ENCODE measurements around the gene IDUA. TPM values are rescaled to one million over a fixed set of nuclear protein-coding genes. Genes with fewer than 3 reads are reported as not detected.

IDUA gene
- total and polyA plus RNA-seq, 5 donors, result 8.5 to 17.4 (median 17.0) TPM

DNA sequence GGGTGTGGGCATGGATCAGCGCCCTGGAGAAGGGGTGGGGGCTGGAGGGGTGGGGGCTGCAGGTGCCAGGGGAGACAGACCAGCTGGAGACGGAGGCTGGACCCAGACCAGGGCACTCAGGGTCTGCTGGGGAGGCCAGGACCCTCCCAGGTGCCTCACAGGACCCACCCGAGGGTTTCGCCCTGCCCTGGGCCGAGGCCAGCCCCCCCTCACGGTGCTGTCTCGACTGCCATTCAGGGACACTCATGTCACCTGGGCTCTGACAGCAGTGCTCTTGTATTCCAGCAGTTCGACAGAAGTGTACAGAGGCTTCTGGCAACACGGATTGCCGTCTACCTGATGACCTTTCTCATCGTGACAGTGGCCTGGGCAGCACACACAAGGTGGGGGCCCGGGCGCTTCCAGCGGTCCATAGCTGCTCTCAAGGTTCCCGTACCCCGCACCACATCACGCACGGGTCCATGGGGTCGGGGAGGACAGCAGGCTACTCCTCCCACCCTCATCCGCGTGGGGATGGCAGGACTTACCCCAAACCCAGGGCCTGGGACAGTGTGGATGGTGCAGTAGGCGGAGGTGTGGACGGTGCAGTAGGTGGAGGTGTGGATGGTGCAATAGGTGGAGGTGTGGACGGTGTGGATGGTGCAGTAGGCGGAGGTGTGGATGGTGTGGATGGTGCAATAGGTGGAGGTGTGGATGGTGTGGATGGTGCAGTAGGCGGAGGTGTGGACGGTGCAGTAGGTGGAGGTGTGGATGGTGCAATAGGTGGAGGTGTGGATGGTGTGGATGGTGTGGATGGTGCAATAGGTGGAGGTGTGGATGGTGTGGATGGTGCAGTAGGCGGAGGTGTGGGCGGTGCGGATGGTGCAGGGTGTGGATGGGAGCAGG is 36.5 kb upstream of the IDUA start:
- no peak for ATAC-seq
- 90% methylated on average over 30 of the region's 30 CpGs for WGBS
- Histone ChIP-seq H3K4me1 (ENCODE audit: control insufficient read depth, insufficient read depth, low read length) (no peaks in the 10 kb centered on the region), H3K9me3 (ENCODE audit: control insufficient read depth, low read length) (no peaks in the 10 kb centered on the region), H3K27me3 (ENCODE audit: control insufficient read depth, insufficient read depth) (no peaks in the 10 kb centered on the region), H3K27ac (ENCODE audit: low read length) (no peak overlapping the region), H3K4me3 (ENCODE audit: low read length) (no peak overlapping the region)
- DNase-seq, result peak in 2 of 3 donors; percentile 40 to 43
- intact Hi-C loops (cut with DNase I), result no loop called here

DNA sequence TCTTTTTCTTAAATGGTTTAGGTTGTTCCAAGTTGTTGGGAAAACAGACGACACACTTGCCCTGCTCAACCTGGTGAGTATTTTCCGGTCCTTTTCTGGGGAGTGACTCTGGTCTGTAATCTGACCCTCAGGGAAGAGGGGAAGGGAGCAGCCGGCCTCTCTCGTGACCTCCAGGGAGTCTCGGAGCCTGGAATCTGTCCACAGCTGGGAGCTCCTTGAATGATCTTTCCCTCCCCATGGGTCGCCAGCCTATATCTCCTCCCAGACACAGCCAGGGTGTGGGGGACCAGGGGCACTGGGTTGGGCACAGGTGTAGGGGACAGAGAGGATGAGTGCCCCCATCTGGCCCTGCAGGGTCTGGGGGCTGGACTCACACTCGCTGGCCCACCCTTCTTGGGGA is 35.7 kb upstream of the IDUA start:
- 76% methylated on average over 7 of the region's 7 CpGs for WGBS
- H3K9me3 ChIP-seq (ENCODE audit: control insufficient read depth, low read length), result no peaks in the 10 kb centered on the region
- no peak overlapping the region for H3K27ac ChIP-seq (ENCODE audit: low read length)
- DNase-seq (peak in 1 of 3 donors; percentile 5), ATAC-seq (no peak)
- intact Hi-C loops (cut with DNase I), result no loop called here
- H3K4me3 ChIP-seq (ENCODE audit: low read length), result no peak overlapping the region
- no peaks in the 10 kb centered on the region for H3K27me3 ChIP-seq (ENCODE audit: control insufficient read depth, insufficient read depth)
- no peaks in the 10 kb centered on the region for H3K4me1 ChIP-seq (ENCODE audit: control insufficient read depth, insufficient read depth, low read length)

DNA sequence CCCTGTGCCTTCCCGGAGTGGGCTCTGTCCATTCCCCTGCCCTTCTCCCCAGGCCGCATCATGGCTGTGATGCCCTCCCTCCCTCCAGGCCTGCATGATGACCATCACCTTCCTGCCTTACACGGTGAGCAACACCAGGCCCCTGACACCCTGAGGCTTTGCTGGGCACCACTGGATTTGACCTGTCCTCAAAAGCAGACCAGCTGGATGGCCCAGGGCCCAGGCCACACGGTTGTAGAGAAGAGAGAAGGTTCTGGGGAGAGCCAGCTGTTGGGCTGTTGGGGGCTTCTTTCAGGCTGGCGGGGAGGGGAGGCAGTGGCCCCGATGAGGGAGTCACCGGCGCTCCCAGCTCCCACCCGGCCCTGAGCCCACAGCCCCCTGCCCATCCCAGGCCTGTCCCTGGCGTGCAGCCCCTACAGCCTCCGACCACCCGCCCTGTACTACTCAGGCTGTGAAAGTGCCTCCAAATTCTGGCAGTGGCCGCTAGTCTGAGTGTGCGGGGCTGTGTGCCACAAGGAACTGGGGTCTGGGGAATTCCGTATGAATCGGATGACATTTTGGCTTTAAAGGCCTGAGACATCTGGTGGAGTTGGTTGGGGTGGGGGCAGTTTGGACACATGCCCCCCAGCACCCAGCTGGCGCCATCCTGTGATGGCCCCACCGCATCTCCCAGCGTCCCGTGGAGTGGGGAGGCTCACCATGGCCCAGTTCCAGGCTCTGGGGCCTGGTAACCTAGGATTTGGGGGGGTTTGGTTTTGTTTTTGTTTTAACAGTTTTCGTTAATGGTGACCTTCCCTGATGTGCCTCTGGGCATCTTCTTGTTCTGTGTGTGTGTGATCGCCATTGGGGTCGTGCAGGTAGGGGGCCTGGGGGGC is 35.0 kb upstream of the IDUA start:
- 86% methylated on average over 23 of the region's 23 CpGs for WGBS
- Histone ChIP-seq H3K27ac (ENCODE audit: low read length) (no peak overlapping the region), H3K4me3 (ENCODE audit: low read length) (no peak overlapping the region), H3K27me3 (ENCODE audit: control insufficient read depth, insufficient read depth) (no peaks in the 10 kb centered on the region), H3K9me3 (ENCODE audit: control insufficient read depth, low read length) (no peaks in the 10 kb centered on the region), H3K4me1 (ENCODE audit: control insufficient read depth, insufficient read depth, low read length) (no peaks in the 10 kb centered on the region)
- ATAC-seq, result no peak
- DNase-seq, result peak in 1 of 3 donors; percentile 44
- intact Hi-C loops (cut with DNase I), result no loop called here

DNA sequence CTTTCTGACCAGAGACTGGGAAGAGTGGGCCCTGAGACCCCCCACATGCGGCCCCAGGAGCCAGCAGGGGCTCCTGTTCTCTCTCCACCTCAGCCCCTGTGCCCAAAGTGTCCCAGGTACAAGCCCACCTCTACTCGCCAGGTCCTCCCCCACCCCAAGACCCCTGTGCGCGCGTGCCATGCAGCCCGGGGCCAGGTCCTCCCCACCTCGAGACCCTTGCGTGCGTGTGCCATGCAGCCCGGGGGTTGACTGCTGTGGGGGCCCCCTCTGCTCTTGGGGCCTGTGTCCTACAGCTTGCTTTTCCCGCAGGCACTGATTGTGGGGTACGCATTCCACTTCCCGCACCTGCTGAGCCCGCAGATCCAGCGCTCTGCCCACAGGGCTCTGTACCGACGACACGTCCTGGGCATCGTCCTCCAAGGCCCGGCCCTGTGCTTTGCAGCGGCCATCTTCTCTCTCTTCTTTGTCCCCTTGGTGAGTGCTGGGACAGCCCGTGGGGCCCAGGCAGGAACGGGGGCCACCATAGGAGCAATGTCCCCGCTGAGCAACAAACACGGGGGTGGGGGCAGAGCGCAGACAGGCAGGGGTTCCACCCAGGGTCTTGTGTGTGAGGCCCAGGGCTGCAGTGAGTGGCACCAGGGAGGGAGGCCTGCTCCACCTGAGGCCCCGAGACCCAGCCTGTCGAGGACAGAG is 33.8 kb upstream of the IDUA start:
- peak in 2 of 3 donors; percentile 46 to 53 for DNase-seq
- no peaks in the 10 kb centered on the region for H3K27me3 ChIP-seq (ENCODE audit: control insufficient read depth, insufficient read depth)
- no peak overlapping the region for H3K4me3 ChIP-seq (ENCODE audit: low read length)
- intact Hi-C loops (cut with DNase I), result no loop called here
- H3K9me3 ChIP-seq (ENCODE audit: control insufficient read depth, low read length), result no peaks in the 10 kb centered on the region
- no peaks in the 10 kb centered on the region for H3K4me1 ChIP-seq (ENCODE audit: control insufficient read depth, insufficient read depth, low read length)
- no peak overlapping the region for H3K27ac ChIP-seq (ENCODE audit: low read length)
- 95% methylated on average over 28 of the region's 28 CpGs for WGBS
- ATAC-seq, result no peak

DNA sequence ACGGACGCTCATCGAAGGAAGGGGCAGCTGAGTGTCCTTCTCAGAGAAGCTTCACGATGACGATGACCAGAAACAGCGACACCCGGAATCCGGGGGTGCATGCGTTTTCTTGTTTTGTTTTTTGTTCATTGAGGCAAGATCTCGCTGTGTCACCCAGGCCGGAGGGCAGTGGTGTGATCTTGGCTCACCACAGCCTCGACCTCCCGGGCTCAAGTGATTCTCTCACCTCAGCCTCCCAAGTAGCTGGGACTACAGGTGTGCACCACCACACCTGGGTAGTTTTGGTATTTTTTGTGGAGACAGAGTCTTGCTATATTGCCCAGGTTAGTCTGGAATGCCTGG is 33.3 kb upstream of the IDUA start:
- H3K4me1 ChIP-seq (ENCODE audit: control insufficient read depth, insufficient read depth, low read length), result no peaks in the 10 kb centered on the region
- DNase-seq, result no peak
- no peak for ATAC-seq
- no peak overlapping the region for H3K4me3 ChIP-seq (ENCODE audit: low read length)
- 98% methylated on average over 13 of the region's 13 CpGs for WGBS
- no peak overlapping the region for H3K27ac ChIP-seq (ENCODE audit: low read length)
- no peaks in the 10 kb centered on the region for H3K27me3 ChIP-seq (ENCODE audit: control insufficient read depth, insufficient read depth)
- intact Hi-C loops (cut with DNase I), result no loop called here
- no peaks in the 10 kb centered on the region for H3K9me3 ChIP-seq (ENCODE audit: control insufficient read depth, low read length)

DNA sequence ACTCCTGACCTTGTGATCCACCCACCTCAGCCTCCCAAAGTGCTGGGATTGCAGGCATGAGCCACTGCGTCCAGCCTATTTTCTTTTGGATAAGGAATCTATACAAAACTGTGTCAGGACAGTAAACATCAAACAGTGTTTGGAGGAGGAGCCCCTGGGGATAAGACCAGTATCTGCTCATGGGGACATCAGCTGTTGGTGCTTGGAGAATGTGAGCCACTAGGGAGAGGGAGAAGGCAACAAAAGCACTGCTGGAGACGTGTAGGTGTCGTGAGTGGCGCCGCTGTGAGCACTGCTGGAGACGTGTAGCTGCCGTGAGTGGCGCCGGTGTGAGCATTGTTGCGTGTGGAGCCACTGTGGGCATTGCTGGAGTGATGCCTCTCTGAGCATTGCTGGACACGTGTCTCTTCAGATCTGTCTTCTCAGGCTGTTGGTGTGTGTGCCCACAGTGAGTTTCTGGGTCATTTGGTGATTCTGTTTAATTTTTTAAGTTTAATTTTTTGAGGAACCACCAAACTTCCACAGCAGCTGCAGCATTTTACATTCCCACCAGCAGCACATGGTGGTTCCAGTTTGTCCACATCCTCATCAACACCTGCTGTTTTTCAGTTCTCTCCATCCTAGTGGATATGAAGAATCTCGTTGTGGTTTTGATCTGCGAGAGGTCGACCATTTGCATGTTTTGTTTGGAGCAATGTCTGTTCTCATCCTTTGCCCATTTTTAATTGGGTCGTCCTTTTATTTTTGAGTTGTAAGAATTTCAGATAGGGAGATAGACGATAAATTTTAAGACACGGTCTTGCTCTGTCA is 32.4 kb upstream of the IDUA start:
- no peak overlapping the region for H3K4me3 ChIP-seq (ENCODE audit: low read length)
- intact Hi-C loops (cut with DNase I), result no loop called here
- no peak overlapping the region for H3K27ac ChIP-seq (ENCODE audit: low read length)
- H3K9me3 ChIP-seq (ENCODE audit: control insufficient read depth, low read length), result no peaks in the 10 kb centered on the region
- H3K27me3 ChIP-seq (ENCODE audit: control insufficient read depth, insufficient read depth), result no peaks in the 10 kb centered on the region
- WGBS, result 91% methylated on average over 17 of the region's 17 CpGs
- ATAC-seq (no peak), DNase-seq (peak in 1 of 3 donors; percentile 25)
- no peaks in the 10 kb centered on the region for H3K4me1 ChIP-seq (ENCODE audit: control insufficient read depth, insufficient read depth, low read length)

DNA sequence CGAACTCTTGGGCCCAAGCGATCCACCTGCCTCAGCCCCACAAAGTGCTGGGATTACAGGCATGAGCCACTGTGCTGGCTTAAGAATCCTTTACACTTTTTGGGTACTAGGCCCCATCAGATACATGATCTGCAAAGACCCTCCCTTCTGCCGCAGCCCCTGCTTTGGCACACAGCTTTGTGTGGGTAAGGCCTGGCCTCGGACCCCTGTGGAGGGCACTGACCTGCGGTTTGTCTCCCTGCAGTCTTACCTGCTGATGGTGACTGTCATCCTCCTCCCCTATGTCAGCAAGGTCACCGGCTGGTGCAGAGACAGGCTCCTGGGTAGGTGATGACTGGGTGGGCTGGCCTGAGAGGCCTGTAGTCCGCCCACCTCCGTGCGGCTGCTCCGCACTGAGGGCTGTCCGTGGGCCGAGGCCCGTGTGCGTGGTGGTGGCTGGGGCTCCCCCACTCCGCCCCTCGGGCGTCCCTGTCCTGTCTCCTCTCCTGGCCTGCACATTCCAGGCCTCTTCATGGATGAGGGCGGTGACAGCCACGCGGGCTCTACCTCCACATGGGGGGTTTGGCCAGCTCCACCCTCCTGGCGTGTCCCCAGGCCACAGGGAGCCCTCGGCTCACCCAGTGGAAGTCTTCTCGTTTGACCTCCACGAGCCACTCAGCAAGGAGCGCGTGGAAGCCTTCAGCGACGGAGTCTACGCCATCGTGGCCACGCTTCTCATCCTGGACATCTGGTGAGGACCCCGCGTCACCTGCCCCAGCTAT is 31.5 kb upstream of the IDUA start:
- no peak for ATAC-seq
- intact Hi-C loops (cut with DNase I), result no loop called here
- H3K4me1 ChIP-seq (ENCODE audit: control insufficient read depth, insufficient read depth, low read length), result no peaks in the 10 kb centered on the region
- no peaks in the 10 kb centered on the region for H3K27me3 ChIP-seq (ENCODE audit: control insufficient read depth, insufficient read depth)
- no peaks in the 10 kb centered on the region for H3K9me3 ChIP-seq (ENCODE audit: control insufficient read depth, low read length)
- WGBS, result 90% methylated on average over 33 of the region's 33 CpGs
- H3K27ac ChIP-seq (ENCODE audit: low read length), result no peak overlapping the region
- peak in 2 of 3 donors; percentile 6 to 60 for DNase-seq
- no peak overlapping the region for H3K4me3 ChIP-seq (ENCODE audit: low read length)

DNA sequence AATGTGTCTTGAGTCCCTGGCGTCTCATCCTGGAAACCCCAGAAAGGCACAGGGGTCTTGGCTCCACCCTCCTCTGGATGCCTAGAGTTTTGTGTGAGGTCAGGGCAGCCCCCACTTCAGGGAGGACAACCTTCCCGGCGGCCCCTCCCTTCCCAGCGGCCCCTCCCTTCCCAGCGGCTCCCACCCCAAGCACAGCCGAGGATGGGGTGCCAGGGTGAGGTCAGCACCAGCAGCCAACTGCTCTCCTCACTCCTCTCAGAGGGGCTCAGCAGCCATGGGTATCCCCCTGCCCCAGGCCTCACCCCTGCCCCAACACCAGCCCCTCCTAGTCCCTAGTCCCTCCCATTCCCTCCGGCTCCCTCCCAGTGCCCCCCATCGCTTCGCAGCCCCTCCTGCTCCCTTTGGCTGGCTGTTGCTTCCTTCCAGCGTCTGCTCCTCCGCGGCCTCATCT is 30.9 kb upstream of the IDUA start:
- no peak overlapping the region for H3K4me3 ChIP-seq (ENCODE audit: low read length)
- intact Hi-C loops (cut with DNase I), result no loop called here
- H3K9me3 ChIP-seq (ENCODE audit: control insufficient read depth, low read length), result no peaks in the 10 kb centered on the region
- no peaks in the 10 kb centered on the region for H3K27me3 ChIP-seq (ENCODE audit: control insufficient read depth, insufficient read depth)
- no peaks in the 10 kb centered on the region for H3K4me1 ChIP-seq (ENCODE audit: control insufficient read depth, insufficient read depth, low read length)
- DNase-seq (peak in 2 of 3 donors; percentile 6 to 44), ATAC-seq (no peak)
- 81% methylated on average over 12 of the region's 12 CpGs for WGBS
- H3K27ac ChIP-seq (ENCODE audit: low read length), result no peak overlapping the region

DNA sequence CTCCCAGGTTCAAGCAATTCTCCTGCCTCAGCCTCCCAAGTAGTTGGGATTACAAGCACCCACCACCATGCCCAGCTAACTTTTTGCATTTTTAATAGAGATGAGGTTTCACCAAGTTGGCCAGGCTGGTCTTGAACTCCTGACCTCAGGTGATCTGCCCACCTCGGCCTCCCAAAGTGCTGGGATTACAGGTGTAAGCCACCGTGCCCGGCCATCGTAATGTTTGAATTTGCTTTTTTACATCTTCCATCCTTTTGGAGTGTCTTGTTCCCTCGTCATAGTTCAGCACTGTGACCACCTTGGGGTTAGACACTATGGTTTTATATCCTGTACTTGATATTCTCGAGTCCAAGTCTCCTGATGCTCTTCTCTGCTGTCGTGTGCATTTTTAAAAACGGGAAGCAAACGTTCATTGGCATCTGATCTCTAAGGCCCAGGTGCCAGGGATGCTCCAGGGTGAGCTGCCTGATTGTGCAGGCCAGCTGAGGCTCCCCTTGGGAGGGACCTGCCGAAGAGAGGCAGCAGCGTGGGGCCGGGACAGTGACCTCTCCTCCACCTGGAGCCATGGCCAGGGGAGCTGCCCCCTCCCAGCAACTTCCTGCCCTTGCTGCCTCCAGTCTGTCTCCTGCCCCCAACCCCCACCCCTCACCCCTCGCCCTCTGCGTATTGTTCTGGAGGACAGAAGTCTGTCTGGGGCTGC is 30.2 kb upstream of the IDUA start:
- Histone ChIP-seq H3K4me3 (ENCODE audit: low read length) (no peak overlapping the region), H3K27ac (ENCODE audit: low read length) (no peak overlapping the region), H3K27me3 (ENCODE audit: control insufficient read depth, insufficient read depth) (no peaks in the 10 kb centered on the region), H3K9me3 (ENCODE audit: control insufficient read depth, low read length) (no peaks in the 10 kb centered on the region), H3K4me1 (ENCODE audit: control insufficient read depth, insufficient read depth, low read length) (no peaks in the 10 kb centered on the region)
- DNase-seq (peak in 2 of 3 donors; percentile 5 to 41), ATAC-seq (no peak)
- intact Hi-C loops (cut with DNase I), result no loop called here
- 82% methylated on average over 14 of the region's 14 CpGs for WGBS
